CD14-positive monocyte (primary cell): ENCODE data around the gene POU2AF3. TPM values are rescaled to one million over a fixed set of nuclear protein-coding genes. Genes with fewer than 3 reads are reported as not detected.

ENCODE experiments used
- DNase-seq, 3 donors: peaks; one replicate each; pipeline ENCODE4 v3.0.0-alpha.2; 2011 to 2022
- H2AFZ ChIP-seq: 2 replicates; pipeline ENCODE4 v1.6.0; 2012; ENCODE audit warnings: mild to moderate bottlenecking, low read depth, low read length, inconsistent platforms; ENCODE audit not compliant: insufficient read depth, poor library complexity, severe bottlenecking
- H3K27ac ChIP-seq, 2 donors: 1 replicate in 1 of 2; 2 replicates in 1 of 2; pipeline ENCODE4 v1.5.1; 2012 to 2013; ENCODE audit warnings: low read length in 2 of 2, control low read depth in 1 of 2, inconsistent platforms in 1 of 2, low read depth in 1 of 2, mild to moderate bottlenecking in 1 of 2
- H3K27me3 ChIP-seq, 2 donors: one replicate each; pipeline versions ENCODE4 v1.6.0 to v1.6.1; 2011 to 2013; ENCODE audit warnings: low read length in 2 of 2; ENCODE audit not compliant: control insufficient read depth in 2 of 2, insufficient read depth in 2 of 2
- H3K36me3 ChIP-seq, 2 donors: replicated peaks in 1 of 2; 1 replicate in 1 of 2; 2 replicates in 1 of 2; pipeline versions ENCODE4 v1.5.1 to v1.6.1; 2012 to 2013; ENCODE audit warnings: low read length in 2 of 2, control low read depth in 1 of 2, inconsistent platforms in 1 of 2, mild to moderate bottlenecking in 1 of 2; ENCODE audit not compliant: insufficient read depth in 2 of 2, control insufficient read depth in 1 of 2
- H3K4me1 ChIP-seq, 2 donors: 1 replicate in 1 of 2; 2 replicates in 1 of 2; pipeline versions ENCODE4 v1.5.1 to v1.6.1; 2012 to 2013; ENCODE audit warnings: low read length in 2 of 2, control low read depth in 1 of 2, inconsistent platforms in 1 of 2, mild to moderate bottlenecking in 1 of 2, moderate library complexity in 1 of 2; ENCODE audit not compliant: insufficient read depth in 2 of 2, control insufficient read depth in 1 of 2
- H3K4me2 ChIP-seq: replicated peaks from 2 replicates; pipeline ENCODE3; 2012; ENCODE audit warnings: low read length, moderate library complexity, mild to moderate bottlenecking; ENCODE audit not compliant: poor library complexity, severe bottlenecking; ENCODE audit errors: extremely low read depth
- H3K4me3 ChIP-seq, 3 experiments: fragments of 200-600 bp in 1 of 3; sonication (generic) in 1 of 3; replicated peaks in 1 of 3; 1 replicate in 2 of 3; 2 replicates in 1 of 3; pipeline ENCODE4 v1.5.1; 2011 to 2013; ENCODE audit warnings: low read length in 3 of 3, mild to moderate bottlenecking in 3 of 3, control low read depth in 2 of 3, low read depth in 2 of 3, inconsistent platforms in 1 of 3, moderate library complexity in 1 of 3
- H3K79me2 ChIP-seq: 2 replicates; pipeline ENCODE4 v1.6.0; 2012; ENCODE audit warnings: mild to moderate bottlenecking, control low read depth, inconsistent platforms, low read length, moderate library complexity; ENCODE audit not compliant: insufficient read depth
- H3K9ac ChIP-seq: 2 replicates; pipeline ENCODE4 v1.6.0; 2017; ENCODE audit warnings: low read length, mild to moderate bottlenecking; ENCODE audit not compliant: insufficient read depth, poor library complexity, severe bottlenecking
- H3K9me3 ChIP-seq, 2 donors: replicated peaks in 1 of 2; 1 replicate in 1 of 2; 2 replicates in 1 of 2; pipeline versions ENCODE4 v1.5.1 to v1.6.1; 2012 to 2013; ENCODE audit warnings: low read length in 2 of 2, control low read depth in 1 of 2; ENCODE audit not compliant: control insufficient read depth in 1 of 2, insufficient read depth in 1 of 2
- H4K20me1 ChIP-seq: 2 replicates; pipeline ENCODE4 v1.6.0; 2012; ENCODE audit warnings: mild to moderate bottlenecking, low read length, control low read depth, moderate library complexity; ENCODE audit not compliant: insufficient read depth
- H3K27ac Mint-ChIP-seq, 7 donors: one replicate each; pipeline ENCODE4 v1.8.0; 2020; ENCODE audit warnings: mild to moderate bottlenecking in 7 of 7, mixed read lengths in 7 of 7, moderate library complexity in 6 of 7, inconsistent platforms in 2 of 7
- H3K27me3 Mint-ChIP-seq, 3 donors: one replicate each; pipeline ENCODE4 v1.8.0; 2021 to 2022; ENCODE audit warnings: low read depth in 3 of 3, mild to moderate bottlenecking in 3 of 3, mixed read lengths in 3 of 3, moderate library complexity in 3 of 3, inconsistent platforms in 1 of 3
- H3K36me3 Mint-ChIP-seq, 2 donors: one replicate each; pipeline ENCODE4 v1.8.0; 2020; ENCODE audit warnings: mixed read lengths in 2 of 2, inconsistent platforms in 1 of 2, mild to moderate bottlenecking in 1 of 2
- H3K4me1 Mint-ChIP-seq: one replicate; pipeline ENCODE4 v1.8.0; 2020; ENCODE audit warnings: mild to moderate bottlenecking, mixed read lengths
- H3K4me3 Mint-ChIP-seq, 2 donors: one replicate each; pipeline ENCODE4 v1.8.0; 2020; ENCODE audit warnings: mild to moderate bottlenecking in 2 of 2, mixed read lengths in 2 of 2, moderate library complexity in 1 of 2
- H3K9me3 Mint-ChIP-seq, 7 donors: one replicate each; pipeline ENCODE4 v1.8.0; 2020 to 2022; ENCODE audit warnings: mixed read lengths in 7 of 7, mild to moderate bottlenecking in 6 of 7, moderate library complexity in 6 of 7, inconsistent platforms in 2 of 7
- CTCF ChIP-seq: fragments of 200-600 bp; IDR thresholded peaks from one replicate; pipeline ENCODE4 v1.8.0; 2022; ENCODE audit warnings: antibody characterized with exemption, mild to moderate bottlenecking
- WGBS: methylation state at CpG from one replicate; pipeline ENCODE4 v1.1.5; 2013; ENCODE audit warnings: missing lambda C conversion rate; ENCODE audit not compliant: insufficient coverage; 5-methylcytosine and 5-hydroxymethylcytosine counted together
- intact Hi-C, 2 donors: fragments of 100-400 bp; cut with micrococcal nuclease; formaldehyde crosslinking; loops; one replicate each; pipeline versions ENCODE4 v1.15.0 to v1.15.1; 2023
- polyA plus RNA-seq, 3 donors: library from polyadenylated mRNA; depleted of rRNA in 1 of 3; unstranded in 2 of 3; stranded (reverse) in 1 of 3; fragments of 300-500 nt in 2 of 3; fragments of >200 nt in 1 of 3; fragmentation: Illumina TruSeq in 2 of 3; gene quantifications; 1 replicate in 2 of 3; 2 replicates in 1 of 3; pipeline ENCODE4 v1.2.3, GENCODE V29; 2012 to 2021

Gene POU2AF3
- polyA plus RNA-seq, 3 donors, result not detected

- Histone ChIP-seq H3K36me3 (no peaks in the 10 kb centered on the region), H3K4me1 (no peaks in the 10 kb centered on the region), H3K27ac (no peak overlapping the region), H3K4me3 (no peak overlapping the region), H2AFZ (no peak overlapping the region), H3K9ac (no peak overlapping the region), H3K9me3 (no peaks in the 10 kb centered on the region), H3K79me2 (no peaks in the 10 kb centered on the region), H4K20me1 (no peaks in the 10 kb centered on the region), H3K27me3 (no peaks in the 10 kb centered on the region), H3K4me2 (no peak overlapping the region)
- intact Hi-C loops, result no loop called here
- TF ChIP-seq CTCF, result no peak
- DNase-seq, result no peak
- Mint-ChIP-seq H3K4me3 (no peak overlapping the region), H3K9me3 (peaks cover 0 to 4% (median 0%) of the 10 kb centered on the region in 7 donors), H3K36me3 (no peaks in the 10 kb centered on the region), H3K27me3 (peaks cover 3 to 9% (median 5%) of the 10 kb centered on the region in 3 donors), H3K27ac (no peak overlapping the region), H3K4me1 (no peaks in the 10 kb centered on the region)
- 80% methylated on average over 2 of the region's 5 CpGs for WGBS
Measured at GRCh38 chr11:111324277-111324720, 26.0 kb downstream of the POU2AF3 start.

- Histone ChIP-seq H3K36me3 (no peaks in the 10 kb centered on the region), H2AFZ (no peak overlapping the region), H3K27me3 (no peaks in the 10 kb centered on the region), H3K4me2 (no peak overlapping the region), H3K4me3 (no peak overlapping the region), H3K79me2 (no peaks in the 10 kb centered on the region), H3K9me3 (no peaks in the 10 kb centered on the region), H4K20me1 (no peaks in the 10 kb centered on the region), H3K4me1 (no peaks in the 10 kb centered on the region), H3K27ac (no peak overlapping the region), H3K9ac (no peak overlapping the region)
- H3K4me3 Mint-ChIP-seq, result no peak overlapping the region
- H3K27ac Mint-ChIP-seq, result no peak overlapping the region
- intact Hi-C loops, result no loop called here
- no peak for DNase-seq
- no peak for TF ChIP-seq CTCF
- WGBS, result 90% methylated on average over 3 of the region's 5 CpGs
- no peaks in the 10 kb centered on the region for H3K9me3 Mint-ChIP-seq
- H3K4me1 Mint-ChIP-seq, result no peaks in the 10 kb centered on the region
- H3K36me3 Mint-ChIP-seq, result no peaks in the 10 kb centered on the region
- peaks cover 0 to 9% (median 5%) of the 10 kb centered on the region in 3 donors for H3K27me3 Mint-ChIP-seq
Measured at GRCh38 chr11:111325259-111325658, 26.9 kb downstream of the POU2AF3 start.
